HL-60 (cell line): ENCODE results near the gene TAF1B.

Experiments used
- POLR2AphosphoS5 ChIP-seq: IDR thresholded peaks from 2 replicates; pipeline ENCODE4 v1.6.1; 2012; ENCODE audit warnings: low read depth
- TF ChIP-seq, protein P1 (sequence below): IDR thresholded peaks from one replicate; pipeline ENCODE4 v1.5.1; 2011; ENCODE audit warnings: low read length, control low read depth, inconsistent platforms; ENCODE audit not compliant: insufficient read depth

DNA sequence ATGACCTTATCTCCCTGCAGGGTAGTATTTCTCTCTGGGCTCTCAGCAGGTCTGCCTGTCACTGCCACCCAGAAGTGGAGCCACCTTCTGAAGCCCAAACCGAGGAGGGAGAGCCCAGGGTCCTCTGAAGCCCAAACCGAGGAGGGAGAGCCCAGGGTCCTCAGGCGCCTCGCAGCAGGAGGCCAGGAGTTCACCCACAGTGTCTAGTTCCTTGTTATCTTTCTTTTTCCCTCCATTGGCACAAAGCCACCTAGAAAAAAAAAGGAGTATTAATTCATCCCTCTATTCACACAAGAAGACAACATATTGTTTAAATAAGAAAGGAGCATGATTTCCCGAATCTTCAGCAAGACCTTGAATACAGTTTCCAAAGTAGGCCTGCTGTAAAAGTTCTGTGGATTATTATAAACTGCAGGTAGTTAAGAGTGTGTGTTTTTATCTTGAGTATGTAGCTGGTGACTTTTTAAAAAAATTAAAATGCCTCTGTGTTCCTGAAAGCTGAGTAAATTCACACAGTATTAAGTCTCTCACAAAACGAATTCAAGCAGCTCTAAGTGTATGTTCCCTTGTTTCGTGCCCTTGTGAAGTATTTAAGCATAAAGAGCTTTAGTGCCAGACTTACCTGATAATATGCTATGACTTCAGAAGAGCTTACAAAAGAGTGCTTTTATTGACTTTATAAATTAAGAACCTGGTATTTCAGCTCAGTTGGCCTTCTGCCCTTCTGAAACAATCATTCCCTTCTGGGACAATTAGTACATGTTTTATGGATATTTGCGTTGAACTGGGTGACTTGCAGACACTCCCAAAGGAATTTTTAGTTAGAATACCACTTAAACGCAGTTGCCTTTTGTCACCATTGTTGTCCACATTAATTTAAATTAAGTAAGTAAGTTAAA is 96.6 kb downstream of the TAF1B start:
- TF ChIP-seq, protein P1, sequence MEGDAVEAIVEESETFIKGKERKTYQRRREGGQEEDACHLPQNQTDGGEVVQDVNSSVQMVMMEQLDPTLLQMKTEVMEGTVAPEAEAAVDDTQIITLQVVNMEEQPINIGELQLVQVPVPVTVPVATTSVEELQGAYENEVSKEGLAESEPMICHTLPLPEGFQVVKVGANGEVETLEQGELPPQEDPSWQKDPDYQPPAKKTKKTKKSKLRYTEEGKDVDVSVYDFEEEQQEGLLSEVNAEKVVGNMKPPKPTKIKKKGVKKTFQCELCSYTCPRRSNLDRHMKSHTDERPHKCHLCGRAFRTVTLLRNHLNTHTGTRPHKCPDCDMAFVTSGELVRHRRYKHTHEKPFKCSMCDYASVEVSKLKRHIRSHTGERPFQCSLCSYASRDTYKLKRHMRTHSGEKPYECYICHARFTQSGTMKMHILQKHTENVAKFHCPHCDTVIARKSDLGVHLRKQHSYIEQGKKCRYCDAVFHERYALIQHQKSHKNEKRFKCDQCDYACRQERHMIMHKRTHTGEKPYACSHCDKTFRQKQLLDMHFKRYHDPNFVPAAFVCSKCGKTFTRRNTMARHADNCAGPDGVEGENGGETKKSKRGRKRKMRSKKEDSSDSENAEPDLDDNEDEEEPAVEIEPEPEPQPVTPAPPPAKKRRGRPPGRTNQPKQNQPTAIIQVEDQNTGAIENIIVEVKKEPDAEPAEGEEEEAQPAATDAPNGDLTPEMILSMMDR: no peak
- TF ChIP-seq POLR2AphosphoS5: no peak
